K562 (cell line): ENCODE data around the gene PRPF6. TPM values are rescaled to one million over a fixed set of nuclear protein-coding genes. Genes with fewer than 3 reads are reported as not detected.

Experiments used
- COPS2 ChIP-seq: fragments of 450-650 bp; conservative IDR thresholded peaks from 2 replicates; pipeline ENCODE4 v1.6.1; 2016; ENCODE audit warnings: mild to moderate bottlenecking, moderate library complexity
- DPF2 ChIP-seq: fragments of 450-650 bp; IDR thresholded peaks from 2 replicates; pipeline ENCODE4 v1.6.1; 2016
- JUN ChIP-seq, 2 experiments: sonication (generic) in 1 of 2; formaldehyde crosslinking in 1 of 2; IDR thresholded peaks; 2 replicates each; pipeline versions ENCODE4 v1.6.1 to v1.8.0; 2012 to 2022; ENCODE audit warnings: borderline replicate concordance in 2 of 2, mild to moderate bottlenecking in 2 of 2, improper control_type of control experiment in 1 of 2, low read depth in 1 of 2, low read length in 1 of 2, missing genetic modification reagents in 1 of 2
- KAT7 ChIP-seq: sonication (generic); formaldehyde crosslinking; IDR thresholded peaks from 2 replicates; pipeline ENCODE4 v1.8.0; 2022; ENCODE audit warnings: missing genetic modification reagents, mild to moderate bottlenecking, borderline replicate concordance
- KHSRP ChIP-seq: fragments of 450-650 bp; IDR thresholded peaks from 2 replicates; pipeline ENCODE4 v1.6.1; 2017
- MYNN ChIP-seq, 2 experiments: sonication (generic); formaldehyde crosslinking in 1 of 2; IDR thresholded peaks; 2 replicates each; pipeline versions ENCODE4 v1.5.0 to v1.6.1; 2016 to 2020; ENCODE audit warnings: antibody characterized with exemption in 1 of 2, missing genetic modification reagents in 1 of 2
- PCBP2 ChIP-seq: fragments of 200-400 bp; formaldehyde crosslinking; IDR thresholded peaks from 2 replicates; pipeline ENCODE4 v1.6.1; 2018; ENCODE audit warnings: low read length, low read depth, mild to moderate bottlenecking, moderate library complexity; ENCODE audit not compliant: poor library complexity, severe bottlenecking
- PML ChIP-seq: IDR thresholded peaks from 2 replicates; pipeline ENCODE4 v1.6.1; 2012; ENCODE audit warnings: low read length, inconsistent platforms
- RFX1 ChIP-seq: fragments of 450-650 bp; IDR thresholded peaks from 2 replicates; pipeline ENCODE4 v1.6.1; 2016; ENCODE audit warnings: mild to moderate bottlenecking, moderate library complexity
- RFX5 ChIP-seq: IDR thresholded peaks from 2 replicates; pipeline ENCODE4 v1.6.1; 2011; ENCODE audit warnings: low read depth, mild to moderate bottlenecking, improper control_type of control experiment, low read length
- ZBTB1 ChIP-seq: sonication (generic); formaldehyde crosslinking; IDR thresholded peaks from 2 replicates; pipeline ENCODE4 v1.8.1; 2023; ENCODE audit warnings: missing genetic modification reagents, low read depth, mild to moderate bottlenecking, borderline replicate concordance
- ZFPM2 ChIP-seq: fragments of 250-450 bp; sonication (Bioruptor Pico); IDR thresholded peaks from 2 replicates; pipeline ENCODE4 v1.5.1; 2022; ENCODE audit warnings: mild to moderate bottlenecking
- ZKSCAN8 ChIP-seq: fragments of 200-800 bp; sonication (Bioruptor generic); IDR thresholded peaks from 2 replicates; pipeline ENCODE4 v1.6.1; 2016; ENCODE audit warnings: missing genetic modification characterization, missing compliant biosample characterization
- ZNF668 ChIP-seq: fragments of 250-450 bp; sonication (Bioruptor Pico); IDR thresholded peaks from 2 replicates; pipeline ENCODE4 v1.8.0; 2022; ENCODE audit warnings: mild to moderate bottlenecking, inconsistent platforms
- polyA plus RNA-seq, 8 experiments: library from polyadenylated mRNA; depleted of rRNA in 4 of 8; stranded (reverse) in 5 of 8; unstranded in 3 of 8; fragments of >200 nt; fragmentation: Nextera tagmentation in 2 of 8; fragmentation: Illumina TruSeq in 1 of 8; extraction: Ambion mirVana in 2 of 8; extraction: Trizol in 1 of 8; gene quantifications; 2 replicates each; pipeline versions ENCODE4 v1.2.1 to v1.2.3, GENCODE V29; 2011 to 2014; ENCODE audit warnings: inconsistent platforms in 1 of 8, missing spikeins in 1 of 8
- total RNA-seq, 7 experiments: library from RNA; depleted of rRNA in 6 of 7; stranded (reverse); fragments of >200 nt in 6 of 7; fragmentation: Illumina TruSeq in 2 of 7; extraction: Trizol in 2 of 7; gene quantifications; 2 replicates each; pipeline versions ENCODE4 v1.2.1 to v1.2.3, GENCODE V29; 2011 to 2021; ENCODE audit warnings: low replicate concordance in 1 of 7
- TF ChIP-seq, protein P1 (sequence below): fragments of 450-650 bp; IDR thresholded peaks from 2 replicates; pipeline ENCODE4 v1.6.1; 2016; ENCODE audit warnings: low read depth
- TF ChIP-seq, protein P2 (sequence below): conservative IDR thresholded peaks from 2 replicates; pipeline ENCODE4 v1.6.1; 2011; ENCODE audit warnings: low read depth, mild to moderate bottlenecking, low read length; ENCODE audit not compliant: control insufficient read depth
- TF ChIP-seq, protein P3 (sequence below): fragments of 450-650 bp; IDR thresholded peaks from 2 replicates; pipeline ENCODE4 v1.6.1; 2017; ENCODE audit warnings: antibody characterized with exemption

The PRPF6 gene
- total and polyA plus RNA-seq, 9 of the 15 experiments (the other 6 are each of a cell fraction or from before 2014, with no cell fraction given): 4.2 to 83.2 (median 59.9) TPM

DNA sequence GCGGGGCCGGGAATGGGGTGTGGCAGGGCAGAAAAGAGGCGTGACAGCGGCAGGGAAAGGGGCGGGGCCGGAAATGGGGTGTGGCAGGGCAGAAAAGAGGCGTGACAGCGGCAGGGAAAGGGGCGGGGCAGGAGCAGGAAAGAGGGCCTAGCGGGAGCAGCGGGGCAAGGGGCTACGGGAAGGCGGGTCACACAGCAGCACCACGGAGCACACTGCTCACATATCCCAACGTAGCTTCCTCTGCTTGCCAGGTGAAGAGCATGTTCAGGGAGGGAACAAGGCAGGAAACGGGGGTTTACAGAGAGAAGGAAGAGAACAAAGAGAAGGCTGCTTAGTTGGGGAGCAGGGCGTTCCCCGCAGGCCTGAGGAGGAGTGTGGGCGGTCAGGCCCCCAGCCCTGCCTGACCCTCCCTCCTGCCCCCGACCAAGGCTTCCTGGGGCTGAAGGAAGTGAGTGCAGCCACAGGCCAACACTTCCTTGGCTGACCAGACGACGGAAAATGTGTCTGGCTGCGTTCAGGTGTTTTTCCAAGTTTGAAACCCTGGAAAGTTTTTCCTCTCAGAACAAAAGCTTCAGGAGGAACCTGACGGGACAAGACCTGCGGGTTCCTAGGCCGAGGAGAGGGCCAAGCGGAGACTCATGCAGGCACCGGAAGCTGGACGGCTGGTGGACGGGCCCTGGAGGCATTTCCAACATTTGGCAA is 38.5 kb upstream of the PRPF6 start (continued):
- TF ChIP-seq ZKSCAN8 (no peak), ZNF668 (no peak), RFX1 (no peak), ZBTB1 (CRISPR knock-in tag) (no peak), ZFPM2 (CRISPR knock-in tag) (no peak), RFX5 (no peak), JUN (IDR thresholded peaks at IDR 0.05; ENCODE audit: borderline replicate concordance, low read depth, low read length) (no peak), JUN (CRISPR knock-in tag; IDR thresholded peaks at IDR 0.05; ENCODE audit: borderline replicate concordance) (no peak), KAT7 (CRISPR knock-in tag) (no peak), MYNN (IDR thresholded peaks at IDR 0.05) (no peak), MYNN (CRISPR knock-in tag; IDR thresholded peaks at IDR 0.05) (no peak), PML (no peak), PCBP2 (no peak), KHSRP (no peak), COPS2 (no peak), DPF2 (no peak)
- TF ChIP-seq, protein P1, sequence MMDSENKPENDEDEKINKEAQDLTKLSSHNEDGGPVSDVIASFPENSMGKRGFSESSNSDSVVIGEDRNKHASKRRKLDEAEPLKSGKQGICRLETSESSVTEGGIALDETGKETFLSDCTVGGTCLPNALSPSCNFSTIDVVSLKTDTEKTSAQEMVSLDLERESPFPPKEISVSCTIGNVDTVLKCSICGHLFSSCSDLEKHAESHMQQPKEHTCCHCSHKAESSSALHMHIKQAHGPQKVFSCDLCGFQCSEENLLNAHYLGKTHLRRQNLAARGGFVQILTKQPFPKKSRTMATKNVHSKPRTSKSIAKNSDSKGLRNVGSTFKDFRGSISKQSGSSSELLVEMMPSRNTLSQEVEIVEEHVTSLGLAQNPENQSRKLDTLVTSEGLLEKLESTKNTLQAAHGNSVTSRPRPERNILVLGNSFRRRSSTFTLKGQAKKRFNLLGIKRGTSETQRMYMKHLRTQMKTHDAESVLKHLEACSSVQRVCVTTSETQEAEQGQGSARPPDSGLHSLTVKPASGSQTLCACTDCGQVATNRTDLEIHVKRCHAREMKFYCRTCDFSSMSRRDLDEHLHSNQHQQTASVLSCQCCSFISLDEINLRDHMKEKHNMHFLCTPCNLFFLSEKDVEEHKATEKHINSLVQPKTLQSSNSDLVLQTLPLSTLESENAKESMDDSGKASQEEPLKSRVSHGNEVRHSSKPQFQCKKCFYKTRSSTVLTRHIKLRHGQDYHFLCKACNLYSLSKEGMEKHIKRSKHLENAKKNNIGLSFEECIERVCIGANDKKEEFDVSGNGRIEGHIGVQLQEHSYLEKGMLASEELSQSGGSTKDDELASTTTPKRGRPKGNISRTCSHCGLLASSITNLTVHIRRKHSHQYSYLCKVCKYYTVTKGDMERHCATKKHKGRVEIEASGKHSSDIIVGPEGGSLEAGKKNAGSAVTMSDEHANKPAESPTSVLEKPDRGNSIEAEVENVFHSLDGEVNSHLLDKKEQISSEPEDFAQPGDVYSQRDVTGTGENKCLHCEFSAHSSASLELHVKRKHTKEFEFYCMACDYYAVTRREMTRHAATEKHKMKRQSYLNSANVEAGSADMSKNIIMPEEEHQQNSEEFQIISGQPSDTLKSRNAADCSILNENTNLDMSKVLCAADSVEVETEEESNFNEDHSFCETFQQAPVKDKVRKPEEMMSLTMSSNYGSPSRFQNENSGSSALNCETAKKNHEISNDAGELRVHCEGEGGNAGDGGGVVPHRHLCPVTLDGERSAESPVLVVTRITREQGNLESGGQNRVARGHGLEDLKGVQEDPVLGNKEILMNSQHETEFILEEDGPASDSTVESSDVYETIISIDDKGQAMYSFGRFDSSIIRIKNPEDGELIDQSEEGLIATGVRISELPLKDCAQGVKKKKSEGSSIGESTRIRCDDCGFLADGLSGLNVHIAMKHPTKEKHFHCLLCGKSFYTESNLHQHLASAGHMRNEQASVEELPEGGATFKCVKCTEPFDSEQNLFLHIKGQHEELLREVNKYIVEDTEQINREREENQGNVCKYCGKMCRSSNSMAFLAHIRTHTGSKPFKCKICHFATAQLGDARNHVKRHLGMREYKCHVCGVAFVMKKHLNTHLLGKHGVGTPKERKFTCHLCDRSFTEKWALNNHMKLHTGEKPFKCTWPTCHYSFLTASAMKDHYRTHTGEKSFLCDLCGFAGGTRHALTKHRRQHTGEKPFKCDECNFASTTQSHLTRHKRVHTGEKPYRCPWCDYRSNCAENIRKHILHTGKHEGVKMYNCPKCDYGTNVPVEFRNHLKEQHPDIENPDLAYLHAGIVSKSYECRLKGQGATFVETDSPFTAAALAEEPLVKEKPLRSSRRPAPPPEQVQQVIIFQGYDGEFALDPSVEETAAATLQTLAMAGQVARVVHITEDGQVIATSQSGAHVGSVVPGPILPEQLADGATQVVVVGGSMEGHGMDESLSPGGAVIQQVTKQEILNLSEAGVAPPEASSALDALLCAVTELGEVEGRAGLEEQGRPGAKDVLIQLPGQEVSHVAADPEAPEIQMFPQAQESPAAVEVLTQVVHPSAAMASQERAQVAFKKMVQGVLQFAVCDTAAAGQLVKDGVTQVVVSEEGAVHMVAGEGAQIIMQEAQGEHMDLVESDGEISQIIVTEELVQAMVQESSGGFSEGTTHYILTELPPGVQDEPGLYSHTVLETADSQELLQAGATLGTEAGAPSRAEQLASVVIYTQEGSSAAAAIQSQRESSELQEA: no peak
- TF ChIP-seq, protein P2, sequence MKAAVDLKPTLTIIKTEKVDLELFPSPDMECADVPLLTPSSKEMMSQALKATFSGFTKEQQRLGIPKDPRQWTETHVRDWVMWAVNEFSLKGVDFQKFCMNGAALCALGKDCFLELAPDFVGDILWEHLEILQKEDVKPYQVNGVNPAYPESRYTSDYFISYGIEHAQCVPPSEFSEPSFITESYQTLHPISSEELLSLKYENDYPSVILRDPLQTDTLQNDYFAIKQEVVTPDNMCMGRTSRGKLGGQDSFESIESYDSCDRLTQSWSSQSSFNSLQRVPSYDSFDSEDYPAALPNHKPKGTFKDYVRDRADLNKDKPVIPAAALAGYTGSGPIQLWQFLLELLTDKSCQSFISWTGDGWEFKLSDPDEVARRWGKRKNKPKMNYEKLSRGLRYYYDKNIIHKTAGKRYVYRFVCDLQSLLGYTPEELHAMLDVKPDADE: 0 out of 2 replicates have a peak, but pooled peaks have one; percentile 23
- TF ChIP-seq, protein P3, sequence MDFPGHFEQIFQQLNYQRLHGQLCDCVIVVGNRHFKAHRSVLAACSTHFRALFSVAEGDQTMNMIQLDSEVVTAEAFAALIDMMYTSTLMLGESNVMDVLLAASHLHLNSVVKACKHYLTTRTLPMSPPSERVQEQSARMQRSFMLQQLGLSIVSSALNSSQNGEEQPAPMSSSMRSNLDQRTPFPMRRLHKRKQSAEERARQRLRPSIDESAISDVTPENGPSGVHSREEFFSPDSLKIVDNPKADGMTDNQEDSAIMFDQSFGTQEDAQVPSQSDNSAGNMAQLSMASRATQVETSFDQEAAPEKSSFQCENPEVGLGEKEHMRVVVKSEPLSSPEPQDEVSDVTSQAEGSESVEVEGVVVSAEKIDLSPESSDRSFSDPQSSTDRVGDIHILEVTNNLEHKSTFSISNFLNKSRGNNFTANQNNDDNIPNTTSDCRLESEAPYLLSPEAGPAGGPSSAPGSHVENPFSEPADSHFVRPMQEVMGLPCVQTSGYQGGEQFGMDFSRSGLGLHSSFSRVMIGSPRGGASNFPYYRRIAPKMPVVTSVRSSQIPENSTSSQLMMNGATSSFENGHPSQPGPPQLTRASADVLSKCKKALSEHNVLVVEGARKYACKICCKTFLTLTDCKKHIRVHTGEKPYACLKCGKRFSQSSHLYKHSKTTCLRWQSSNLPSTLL: no peak
